Stimulated activated naive CD8-positive, alpha-beta T cell treated with anti-CD3 and anti-CD28 coated beads, Interleukin-15, Interleukin-2, amounts not matched to agents 100 ng/mL and 50 ng/mL, for 24 hours (primary cell): ENCODE results near the gene PROSER2.
A peak's percentile ranks its signal among the peaks of the same experiment; 100 is the strongest.

Source experiments
- H3K27ac Mint-ChIP-seq: one replicate; pipeline ENCODE4 v1.8.0; 2021; ENCODE audit warnings: mild to moderate bottlenecking, mixed read lengths
- H3K27me3 Mint-ChIP-seq: one replicate; pipeline ENCODE4 v1.8.0; 2021; ENCODE audit warnings: mixed read lengths
- H3K36me3 Mint-ChIP-seq: one replicate; pipeline ENCODE4 v1.8.0; 2021; ENCODE audit warnings: low read depth, mixed read lengths
- H3K4me1 Mint-ChIP-seq: one replicate; pipeline ENCODE4 v1.8.0; 2021; ENCODE audit warnings: low read depth, mixed read lengths
- H3K4me3 Mint-ChIP-seq: one replicate; pipeline ENCODE4 v1.8.0; 2021; ENCODE audit warnings: mild to moderate bottlenecking, mixed read lengths
- H3K9me3 Mint-ChIP-seq: one replicate; pipeline ENCODE4 v1.8.0; 2021; ENCODE audit warnings: mixed read lengths

Gene PROSER2

DNA sequence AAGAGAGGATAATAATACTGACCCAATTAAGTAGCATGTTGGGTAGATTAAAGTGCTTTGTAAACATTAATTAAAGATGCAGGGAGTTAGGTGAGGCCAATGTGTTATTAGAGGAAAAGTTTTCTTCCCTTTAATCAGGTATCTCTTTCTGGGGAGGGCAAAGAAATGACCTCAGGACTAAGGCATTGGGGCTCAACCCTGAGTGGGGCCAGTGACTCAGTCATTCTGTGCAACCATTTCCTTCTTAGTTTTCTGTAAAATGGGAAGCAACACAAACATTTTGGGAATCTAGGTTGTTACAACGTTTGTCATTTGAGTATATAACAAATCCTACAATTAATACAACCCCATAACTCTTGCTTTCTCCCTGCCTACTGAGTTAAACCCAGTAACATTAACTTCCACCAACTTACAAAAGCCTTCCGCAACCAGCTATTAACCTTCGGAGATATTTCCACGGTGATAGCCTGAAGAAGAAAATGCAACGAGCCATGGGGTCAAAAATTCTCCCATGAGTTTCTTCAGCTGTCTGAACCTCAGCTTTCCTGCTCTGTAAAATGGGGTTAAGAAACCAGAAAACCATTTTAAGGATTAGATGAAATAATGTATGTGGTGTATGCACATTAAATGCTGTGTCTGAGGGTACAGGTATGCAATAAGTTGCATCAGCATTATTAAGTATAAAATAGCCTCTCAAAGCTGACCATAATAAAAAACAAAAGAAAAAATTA is 965 bp upstream of the PROSER2 start:
- no peak overlapping the region for H3K27ac Mint-ChIP-seq
- H3K36me3 Mint-ChIP-seq, result no peaks in the 10 kb centered on the region
- H3K4me1 Mint-ChIP-seq, result peaks cover 13% of the 10 kb centered on the region
- no peaks in the 10 kb centered on the region for H3K9me3 Mint-ChIP-seq
- H3K27me3 Mint-ChIP-seq, result peaks cover 46% of the 10 kb centered on the region
- H3K4me3 Mint-ChIP-seq, result peak overlapping the region; percentile 1

DNA sequence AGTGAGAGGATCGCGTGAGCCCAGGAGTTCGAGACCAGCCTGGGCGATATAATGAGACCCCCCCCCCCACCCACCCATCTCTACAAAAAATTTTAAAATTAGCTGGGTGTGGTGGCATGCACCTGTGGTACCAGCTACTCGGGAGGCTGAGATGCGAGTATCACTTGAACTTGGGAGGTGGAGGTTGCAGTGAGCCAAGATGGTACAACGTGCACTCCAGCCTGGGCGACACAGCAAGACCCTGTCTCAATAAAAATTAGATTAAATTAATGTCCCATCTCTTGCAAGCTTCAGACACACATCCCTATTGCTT is 391 bp upstream of the PROSER2 start:
- no peak overlapping the region for H3K27ac Mint-ChIP-seq

GRCh38 chr10:11823989-11824346 is 812 bp downstream of the PROSER2 start:
- Mint-ChIP-seq H3K36me3 (no peaks in the 10 kb centered on the region), H3K27me3 (peaks cover 54% of the 10 kb centered on the region), H3K27ac (no peak overlapping the region), H3K4me3 (peak overlapping the region; percentile 81), H3K9me3 (no peaks in the 10 kb centered on the region), H3K4me1 (peaks cover 13% of the 10 kb centered on the region)

More for the DNA sequence above, 391 bp upstream of the PROSER2 start:
- Mint-ChIP-seq H3K27me3 (peaks cover 49% of the 10 kb centered on the region), H3K36me3 (no peaks in the 10 kb centered on the region), H3K4me1 (peaks cover 13% of the 10 kb centered on the region), H3K9me3 (no peaks in the 10 kb centered on the region), H3K4me3 (no peak overlapping the region)

- Mint-ChIP-seq H3K36me3 (no peaks in the 10 kb centered on the region), H3K4me3 (peak overlapping the region; percentile 81), H3K27ac (no peak overlapping the region), H3K9me3 (no peaks in the 10 kb centered on the region), H3K27me3 (peaks cover 56% of the 10 kb centered on the region), H3K4me1 (peaks cover 13% of the 10 kb centered on the region)
These were observed 1.2 kb downstream of the PROSER2 start for GRCh38 chr10:11824376-11824775.

- peaks cover 56% of the 10 kb centered on the region for H3K27me3 Mint-ChIP-seq
- H3K27ac Mint-ChIP-seq, result no peak overlapping the region
- H3K4me3 Mint-ChIP-seq, result no peak overlapping the region
- H3K36me3 Mint-ChIP-seq, result no peaks in the 10 kb centered on the region
- peaks cover 9% of the 10 kb centered on the region for H3K4me1 Mint-ChIP-seq
- no peaks in the 10 kb centered on the region for H3K9me3 Mint-ChIP-seq
These were observed 1.7 kb downstream of the PROSER2 start for GRCh38 chr10:11824825-11825224.

DNA sequence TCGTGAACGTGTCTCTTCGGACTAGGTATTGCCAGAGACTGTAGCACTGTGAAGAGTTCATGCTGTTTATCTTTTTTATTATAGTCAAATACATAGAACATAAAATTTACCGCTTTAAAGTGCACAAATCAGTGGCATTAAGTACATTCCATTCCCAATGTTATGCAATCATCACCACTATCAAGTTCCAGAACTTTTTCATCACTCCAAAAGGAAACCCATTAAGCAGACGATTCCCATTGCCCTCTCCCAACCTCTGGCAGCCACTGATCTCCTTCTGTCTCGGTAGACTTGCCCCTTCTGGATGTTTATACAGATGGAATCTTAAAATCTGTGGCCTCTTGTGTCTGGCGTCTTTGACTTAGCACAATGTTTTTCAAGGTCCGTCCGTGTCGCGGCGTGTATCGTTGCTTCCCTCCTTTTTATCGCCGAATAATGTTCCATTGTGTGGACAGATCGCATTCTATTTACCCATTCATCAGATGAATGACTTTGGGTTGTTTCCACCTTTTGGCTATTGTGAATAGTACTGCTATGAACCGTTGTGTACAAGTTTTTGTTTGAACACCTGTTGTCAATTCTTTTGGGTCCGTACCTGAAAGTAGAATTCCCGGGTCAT is 2.7 kb downstream of the PROSER2 start:
- Mint-ChIP-seq H3K9me3 (no peaks in the 10 kb centered on the region), H3K27ac (no peak overlapping the region), H3K27me3 (peaks cover 53% of the 10 kb centered on the region), H3K36me3 (no peaks in the 10 kb centered on the region), H3K4me1 (peaks cover 8% of the 10 kb centered on the region), H3K4me3 (no peak overlapping the region)

- H3K27ac Mint-ChIP-seq, result no peak overlapping the region
- no peak overlapping the region for H3K4me3 Mint-ChIP-seq
- peaks cover 45% of the 10 kb centered on the region for H3K27me3 Mint-ChIP-seq
- H3K4me1 Mint-ChIP-seq, result peaks cover 8% of the 10 kb centered on the region
- H3K9me3 Mint-ChIP-seq, result no peaks in the 10 kb centered on the region
- no peaks in the 10 kb centered on the region for H3K36me3 Mint-ChIP-seq
These were observed 3.9 kb downstream of the PROSER2 start for GRCh38 chr10:11827006-11827405.

GRCh38 chr10:11827414-11827813 is 4.3 kb downstream of the PROSER2 start:
- H3K4me1 Mint-ChIP-seq, result peaks cover 8% of the 10 kb centered on the region
- no peak overlapping the region for H3K4me3 Mint-ChIP-seq
- H3K27me3 Mint-ChIP-seq, result peaks cover 41% of the 10 kb centered on the region
- no peaks in the 10 kb centered on the region for H3K36me3 Mint-ChIP-seq
- no peak overlapping the region for H3K27ac Mint-ChIP-seq
- H3K9me3 Mint-ChIP-seq, result no peaks in the 10 kb centered on the region

- Mint-ChIP-seq H3K27ac (no peak overlapping the region), H3K36me3 (no peaks in the 10 kb centered on the region), H3K27me3 (peaks cover 38% of the 10 kb centered on the region), H3K9me3 (no peaks in the 10 kb centered on the region), H3K4me1 (peaks cover 8% of the 10 kb centered on the region), H3K4me3 (no peak overlapping the region)
These were observed 5.6 kb downstream of the PROSER2 start for GRCh38 chr10:11828682-11829284.

- Mint-ChIP-seq H3K4me3 (no peak overlapping the region), H3K27me3 (peaks cover 16% of the 10 kb centered on the region), H3K4me1 (no peaks in the 10 kb centered on the region)
These were observed 7.8 kb downstream of the PROSER2 start for GRCh38 chr10:11830836-11831519.

GRCh38 chr10:11831520-11831951 is 8.4 kb downstream of the PROSER2 start:
- H3K9me3 Mint-ChIP-seq, result no peaks in the 10 kb centered on the region
- H3K4me3 Mint-ChIP-seq, result no peak overlapping the region
- no peaks in the 10 kb centered on the region for H3K36me3 Mint-ChIP-seq
- H3K4me1 Mint-ChIP-seq, result no peaks in the 10 kb centered on the region
- peaks cover 13% of the 10 kb centered on the region for H3K27me3 Mint-ChIP-seq
- H3K27ac Mint-ChIP-seq, result no peak overlapping the region

More at GRCh38 chr10:11830836-11831519, 7.8 kb downstream of the PROSER2 start:
- Mint-ChIP-seq H3K27ac (no peak overlapping the region), H3K9me3 (no peaks in the 10 kb centered on the region), H3K36me3 (no peaks in the 10 kb centered on the region)

DNA sequence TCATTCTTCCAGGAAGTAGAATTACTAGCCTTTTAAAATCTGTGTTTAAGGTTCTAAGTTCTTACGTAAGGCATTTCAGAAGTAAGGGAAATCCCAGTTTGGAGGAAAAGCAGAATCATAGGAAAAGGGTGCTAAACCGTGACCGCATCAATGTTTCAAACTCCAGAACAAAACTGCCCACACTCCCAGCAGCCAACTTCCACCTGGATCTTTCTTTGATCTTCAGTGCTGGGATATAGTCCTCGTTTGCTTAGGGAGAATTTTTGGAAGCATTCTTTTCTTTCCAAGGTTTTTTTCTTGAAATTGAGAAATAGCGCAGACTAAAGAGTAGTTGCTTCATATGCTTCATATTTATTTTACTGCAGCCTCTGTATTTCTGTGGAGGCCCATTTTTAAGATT is 8.9 kb downstream of the PROSER2 start:
- H3K36me3 Mint-ChIP-seq, result no peaks in the 10 kb centered on the region
- no peaks in the 10 kb centered on the region for H3K9me3 Mint-ChIP-seq
- H3K4me3 Mint-ChIP-seq, result no peak overlapping the region
- H3K27ac Mint-ChIP-seq, result no peak overlapping the region
- no peaks in the 10 kb centered on the region for H3K4me1 Mint-ChIP-seq
- peaks cover 12% of the 10 kb centered on the region for H3K27me3 Mint-ChIP-seq

GRCh38 chr10:11835061-11835460 is 11.9 kb downstream of the PROSER2 start:
- H3K27me3 Mint-ChIP-seq, result no peaks in the 10 kb centered on the region
- H3K4me3 Mint-ChIP-seq, result no peak overlapping the region
- H3K36me3 Mint-ChIP-seq, result no peaks in the 10 kb centered on the region
- H3K9me3 Mint-ChIP-seq, result no peaks in the 10 kb centered on the region
- no peak overlapping the region for H3K27ac Mint-ChIP-seq
- H3K4me1 Mint-ChIP-seq, result peaks cover 3% of the 10 kb centered on the region

DNA sequence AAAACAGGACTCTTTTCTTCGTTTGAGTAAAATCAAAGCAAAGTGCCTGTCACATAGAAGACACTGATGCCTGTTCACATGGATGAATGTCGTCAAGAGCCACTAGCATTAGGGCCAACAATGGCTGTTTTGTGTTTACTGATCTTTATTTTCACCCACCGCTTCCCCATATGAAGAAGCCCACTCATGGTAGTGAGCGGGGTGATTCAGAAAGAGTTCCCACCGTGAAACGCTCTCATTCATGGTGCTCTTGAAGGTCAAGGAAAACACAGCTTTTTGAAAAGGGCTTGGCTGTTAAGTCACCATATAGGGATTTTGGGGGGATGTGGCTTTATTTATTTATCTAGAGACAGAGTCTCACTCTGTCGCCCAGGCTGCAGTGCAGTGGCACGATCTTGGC is 12.5 kb downstream of the PROSER2 start:
- H3K27ac Mint-ChIP-seq, result no peak overlapping the region
- no peak overlapping the region for H3K4me3 Mint-ChIP-seq
- H3K36me3 Mint-ChIP-seq, result no peaks in the 10 kb centered on the region
- H3K9me3 Mint-ChIP-seq, result no peaks in the 10 kb centered on the region
- peaks cover 3% of the 10 kb centered on the region for H3K4me1 Mint-ChIP-seq
- H3K27me3 Mint-ChIP-seq, result no peaks in the 10 kb centered on the region
